T-helper 1 cell treated with Interleukin-12 subunit alpha and Interleukin-12 subunit beta and Interleukin-4 antibody, amounts not matched to agents 30 ng/mL and 1 ng/mL, for 36 hours (primary cell): ENCODE measurements around the gene TMEM181. TPM values are rescaled to one million over a fixed set of nuclear protein-coding genes. Genes with fewer than 3 reads are reported as not detected.
"Not testable (repeated sequence)": the region's sequence is repeated elsewhere in the genome, so short reads cannot be mapped to it uniquely, and the experiment has no call there.

ENCODE experiments used
- intact Hi-C: fragments of 100-400 bp; cut with micrococcal nuclease; formaldehyde crosslinking; loops from one replicate; pipeline ENCODE4 v1.15.1; 2024
- total RNA-seq: library from RNA; stranded (reverse); gene quantifications from 2 replicates; pipeline ENCODE4 v1.2.3, GENCODE V29; 2022

Gene TMEM181
- total RNA-seq, 1 donor from 2014 or later, result 18.2 TPM

DNA sequence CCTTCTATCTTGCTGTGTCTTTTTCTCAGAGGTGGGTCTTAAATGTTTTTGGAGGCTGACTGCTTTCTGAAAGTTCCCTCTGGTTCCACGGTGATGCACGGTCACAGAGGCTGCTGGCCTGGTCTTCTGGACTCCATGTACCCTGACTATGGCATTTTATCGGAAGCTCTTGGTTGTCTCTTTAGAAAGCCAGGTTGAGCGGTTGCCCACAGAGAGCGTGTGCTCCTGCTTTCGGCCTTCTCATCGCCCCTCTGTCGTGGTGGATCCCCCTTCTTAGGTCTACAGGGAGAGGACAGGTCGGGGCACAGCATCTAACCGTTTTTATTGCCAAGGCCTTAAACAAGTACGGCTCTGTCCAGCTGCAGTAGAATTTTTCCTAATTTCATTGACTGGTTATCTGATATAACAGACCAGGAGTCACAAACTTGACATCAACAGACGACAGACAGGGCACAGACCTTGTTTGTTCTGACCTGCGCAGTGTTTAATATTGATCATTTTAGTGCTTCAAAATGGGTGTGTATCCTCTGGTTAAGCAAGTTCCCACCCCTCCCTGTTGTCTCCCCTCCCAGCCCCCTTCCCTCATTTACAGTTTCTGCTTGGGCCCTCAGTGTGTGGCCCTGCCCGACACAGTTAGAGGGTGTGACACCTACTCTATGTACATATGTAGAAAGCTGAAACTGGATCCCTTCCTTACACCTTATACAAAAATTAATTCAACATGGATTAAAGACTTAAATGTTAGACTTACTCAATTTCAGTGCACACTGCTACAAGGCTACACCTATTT, 114.6 kb downstream of the TMEM181 start:
- intact Hi-C loops, result no loop called here

DNA sequence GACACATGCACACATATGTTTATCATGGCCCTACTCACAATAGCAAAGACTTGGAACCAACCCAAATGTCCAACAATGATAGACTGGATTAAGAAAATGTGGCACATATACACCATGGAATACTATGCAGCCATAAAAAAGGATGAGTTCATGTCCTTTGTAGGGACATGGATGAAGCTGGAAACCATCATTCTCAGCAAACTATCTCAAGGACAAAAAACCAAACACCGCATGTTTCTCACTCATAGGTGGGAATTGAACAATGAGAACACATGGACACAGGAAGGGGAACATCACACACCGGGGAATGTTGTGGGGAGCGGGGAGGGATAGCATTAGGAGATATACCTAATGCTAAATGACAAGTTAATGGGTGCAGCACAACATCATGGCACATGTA, 117.2 kb downstream of the TMEM181 start:
- intact Hi-C loops, result not testable (repeated sequence)

DNA sequence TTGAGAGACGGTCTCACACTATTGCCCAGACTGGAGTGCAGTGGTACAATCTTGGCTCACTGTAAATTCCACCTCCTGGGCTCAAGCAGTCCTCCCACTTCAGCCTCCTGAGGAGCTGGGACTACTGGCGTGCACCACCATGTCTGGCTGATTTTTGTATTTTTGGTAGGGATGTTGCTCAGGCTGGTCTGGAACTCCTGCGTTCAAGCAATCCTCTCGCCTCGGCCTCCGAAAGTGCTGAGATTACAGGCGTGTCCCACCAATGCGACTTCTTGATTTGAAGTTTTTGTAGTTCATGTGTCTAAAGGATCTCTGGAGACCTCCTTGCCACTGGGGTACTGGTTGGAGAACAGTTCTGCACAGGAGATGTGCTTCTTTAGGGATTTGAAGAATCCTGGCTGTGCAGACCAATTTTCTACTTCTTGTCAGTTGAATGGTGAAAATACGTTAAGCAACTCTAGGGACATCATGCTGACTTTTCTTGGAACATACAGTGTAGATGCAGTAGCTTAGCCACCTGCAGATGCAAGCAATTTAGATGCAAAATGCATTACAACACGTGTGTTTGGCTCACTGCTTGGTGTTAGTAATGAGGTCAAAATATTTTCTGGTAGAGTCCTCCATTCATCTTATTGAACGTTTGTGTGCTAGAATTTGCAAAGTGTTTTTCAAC, 118.2 kb downstream of the TMEM181 start:
- intact Hi-C loops, result no loop called here

DNA sequence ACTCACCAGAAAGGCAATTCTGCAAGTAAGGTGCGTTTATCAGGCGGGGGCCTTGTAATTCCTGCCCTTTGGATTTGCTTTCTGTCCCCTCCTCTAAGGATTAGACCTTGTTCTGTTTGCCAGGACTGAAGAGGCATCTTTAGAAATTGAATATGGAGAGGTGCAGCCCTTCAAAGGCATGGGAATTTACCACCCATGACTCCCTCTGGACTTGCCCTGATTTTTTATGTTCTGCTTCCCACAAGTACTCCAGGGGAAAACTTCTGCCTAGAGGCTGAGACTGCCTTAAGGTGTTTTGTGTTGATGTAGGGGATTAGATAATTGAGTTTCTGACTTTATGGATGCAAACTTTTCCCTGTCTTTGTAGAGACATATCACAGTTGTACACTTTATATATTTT, 120.1 kb downstream of the TMEM181 start:
- intact Hi-C loops, result no loop called here

DNA sequence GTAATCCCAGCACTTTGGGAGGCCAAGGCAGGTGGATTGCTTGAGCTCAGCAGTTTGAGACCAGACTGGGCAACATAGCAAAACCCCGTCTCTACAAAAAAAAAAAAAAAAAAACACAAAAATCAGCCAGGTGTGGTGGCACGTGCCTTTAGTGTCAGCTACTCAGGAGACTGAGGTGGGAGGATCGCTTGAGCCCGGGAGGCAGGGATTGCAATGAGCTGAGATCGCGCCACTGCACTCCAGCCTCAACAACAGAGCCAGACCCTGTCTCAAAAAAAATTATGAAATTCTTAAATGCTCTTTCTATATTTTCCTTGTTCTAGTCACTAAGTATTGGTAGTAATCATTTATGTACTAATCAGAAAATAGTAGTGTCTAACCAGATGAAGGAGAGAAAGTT, 120.6 kb downstream of the TMEM181 start:
- intact Hi-C loops, result no loop called here

DNA sequence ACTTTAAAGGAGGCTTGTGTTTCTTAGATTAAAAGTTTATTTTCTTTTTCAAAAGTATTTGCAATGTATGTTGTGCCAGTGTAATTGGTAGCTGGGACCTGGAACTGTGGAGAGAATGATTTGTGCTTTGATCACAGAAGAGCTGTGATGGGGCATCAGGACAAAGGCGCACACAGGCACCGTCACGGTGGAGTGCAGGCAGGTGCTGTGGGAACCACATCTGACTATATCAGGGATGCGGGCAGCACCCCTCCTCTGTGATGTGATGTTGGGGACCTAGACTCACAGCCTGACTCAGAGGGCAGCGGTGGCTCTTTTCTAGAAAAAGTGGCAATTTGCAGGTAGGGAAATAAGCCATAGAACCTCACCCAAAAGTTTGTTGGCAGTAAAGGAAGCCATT, 124.4 kb downstream of the TMEM181 start:
- intact Hi-C loops, result no loop called here

DNA sequence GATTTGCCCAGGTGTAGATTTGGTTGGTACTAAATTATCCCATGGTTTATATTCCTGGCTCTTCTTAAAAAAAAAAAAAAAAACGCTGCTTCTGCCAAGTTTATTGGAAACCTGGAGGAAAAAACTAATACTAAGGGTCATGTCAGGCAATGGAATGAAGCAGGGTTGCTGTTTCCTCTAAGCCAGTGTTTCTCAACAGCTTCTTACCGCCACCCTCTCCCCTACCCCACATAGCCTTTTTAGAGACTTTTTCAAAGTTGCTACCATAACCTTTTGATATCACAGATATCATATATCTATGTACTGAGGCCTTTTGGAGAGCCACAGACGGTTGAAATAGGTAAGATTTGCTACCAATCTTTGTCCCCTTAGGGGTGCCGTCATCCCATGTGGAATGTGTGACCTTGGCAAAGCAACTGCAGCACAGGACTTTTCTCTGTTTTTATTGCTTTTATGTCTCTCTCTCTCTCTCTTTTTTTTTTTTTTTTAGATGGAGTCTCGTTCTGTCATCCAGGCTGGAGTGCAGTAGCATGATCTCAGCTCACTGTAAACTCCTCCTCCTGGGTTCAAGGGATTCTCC, 124.9 kb downstream of the TMEM181 start:
- intact Hi-C loops, result no loop called here

Other genes with a start within 250 kb of the TMEM181 start
- gene TULP4, start 247.6 kb upstream of the TMEM181 start, total RNA-seq, result 30.4 and 36.3 TPM in 2 replicates
- gene DYNLT1, start 84.7 kb downstream of the TMEM181 start, total RNA-seq, result 113 and 122 TPM in 2 replicates
- gene SYTL3, start 90.0 kb downstream of the TMEM181 start, total RNA-seq, result 61.0 and 64.0 TPM in 2 replicates